Stimulated activated naive CD8-positive, alpha-beta T cell treated with anti-CD3 and anti-CD28 coated beads, Interleukin-15, amount 100 ng/mL, for 72 hours (primary cell): ENCODE results near the gene ITFG1.

Experiments used
- ATAC-seq: fragments of 150-1000 bp; cut with Tn5 transposase; 2 replicates; pipeline ENCODE4 v1.10.0; 2021; ENCODE audit warnings: mild to moderate bottlenecking, moderate library complexity
- DNase-seq, 2 donors: peaks; one replicate each; pipeline ENCODE4 v3.0.0; 2021 to 2022
- H3K27ac Mint-ChIP-seq, 2 donors: one replicate each; pipeline ENCODE4 v1.8.0; 2022; ENCODE audit warnings: mild to moderate bottlenecking in 2 of 2, mixed read lengths in 2 of 2, moderate library complexity in 2 of 2
- H3K27me3 Mint-ChIP-seq: one replicate; pipeline ENCODE4 v1.8.0; 2022; ENCODE audit warnings: mixed read lengths
- H3K4me1 Mint-ChIP-seq: one replicate; pipeline ENCODE4 v1.8.0; 2022; ENCODE audit warnings: mild to moderate bottlenecking, mixed read lengths
- H3K4me3 Mint-ChIP-seq, 2 donors: one replicate each; pipeline ENCODE4 v1.8.0; 2022; ENCODE audit warnings: mild to moderate bottlenecking in 2 of 2, mixed read lengths in 2 of 2, moderate library complexity in 1 of 2
- H3K9me3 Mint-ChIP-seq, 2 donors: one replicate each; pipeline ENCODE4 v1.8.0; 2022; ENCODE audit warnings: mixed read lengths in 2 of 2

The ITFG1 gene

GRCh38 chr16:47129755-47130435 lies 331.0 kb downstream of the ITFG1 start:
- peaks cover 8% of the 10 kb centered on the region for H3K4me1 Mint-ChIP-seq
- H3K27ac Mint-ChIP-seq: no peak overlapping the region
- peaks cover 9% of the 10 kb centered on the region for H3K27me3 Mint-ChIP-seq
- H3K9me3 Mint-ChIP-seq: no peaks in the 10 kb centered on the region
- DNase-seq: no peak
- H3K4me3 Mint-ChIP-seq: no peak overlapping the region
- no peak for ATAC-seq

DNA sequence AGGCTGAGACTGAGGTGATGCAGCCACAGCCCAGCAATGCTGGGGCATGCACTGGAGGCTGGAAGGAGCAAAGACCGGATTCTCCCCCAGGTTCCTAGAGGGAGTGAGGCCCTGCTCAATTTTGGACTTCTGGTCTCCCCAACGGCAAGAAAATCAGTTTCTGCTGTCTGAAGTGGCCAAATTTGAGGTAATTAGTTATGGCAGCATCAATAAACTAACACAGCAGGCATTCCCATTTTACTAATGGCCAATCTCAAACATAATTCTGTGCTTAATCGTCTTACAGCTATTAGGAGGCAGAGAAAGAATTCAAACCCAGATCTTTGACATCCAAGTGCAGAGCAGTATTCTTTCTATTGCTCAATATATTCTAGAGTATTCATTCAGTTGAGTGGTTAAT lies 333.3 kb downstream of the ITFG1 start:
- peaks cover 8% of the 10 kb centered on the region for H3K4me1 Mint-ChIP-seq

DNA sequence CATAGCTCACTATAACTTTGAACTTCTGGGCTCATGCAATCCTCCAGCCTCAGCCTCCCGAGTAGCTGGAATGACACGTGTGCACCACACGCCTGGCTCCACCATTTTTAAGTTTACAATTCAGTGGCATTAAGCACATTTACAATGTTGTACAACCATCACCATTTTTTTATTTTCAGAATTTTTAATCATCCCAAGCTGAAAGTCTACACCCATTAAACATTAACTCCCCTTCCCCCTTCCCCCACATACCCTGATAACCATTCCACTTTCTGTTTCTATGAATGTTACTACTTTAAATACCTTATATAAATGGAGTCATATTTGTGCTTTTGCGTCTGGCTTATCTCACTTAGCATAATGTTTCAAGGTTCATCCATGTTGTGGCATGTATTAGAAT lies 335.1 kb downstream of the ITFG1 start:
- no peak overlapping the region for H3K27ac Mint-ChIP-seq
- DNase-seq (no peak), ATAC-seq (no peak)
- no peaks in the 10 kb centered on the region for H3K9me3 Mint-ChIP-seq
- H3K4me1 Mint-ChIP-seq: peaks cover 8% of the 10 kb centered on the region
- H3K27me3 Mint-ChIP-seq: peaks cover 5% of the 10 kb centered on the region
- H3K4me3 Mint-ChIP-seq: no peak overlapping the region

More for the DNA sequence above, 333.3 kb downstream of the ITFG1 start:
- Mint-ChIP-seq H3K27me3 (peaks cover 9% of the 10 kb centered on the region), H3K4me3 (no peak overlapping the region), H3K9me3 (no peaks in the 10 kb centered on the region), H3K27ac (no peak overlapping the region)
- ATAC-seq (no peak), DNase-seq (no peak)

GRCh38 chr16:47113130-47113529 lies 347.7 kb downstream of the ITFG1 start:
- ATAC-seq: no peak
- Mint-ChIP-seq H3K4me1 (peaks cover 14% of the 10 kb centered on the region), H3K27ac (no peak overlapping the region), H3K4me3 (no peak overlapping the region), H3K27me3 (no peaks in the 10 kb centered on the region), H3K9me3 (no peaks in the 10 kb centered on the region)
- no peak for DNase-seq

DNA sequence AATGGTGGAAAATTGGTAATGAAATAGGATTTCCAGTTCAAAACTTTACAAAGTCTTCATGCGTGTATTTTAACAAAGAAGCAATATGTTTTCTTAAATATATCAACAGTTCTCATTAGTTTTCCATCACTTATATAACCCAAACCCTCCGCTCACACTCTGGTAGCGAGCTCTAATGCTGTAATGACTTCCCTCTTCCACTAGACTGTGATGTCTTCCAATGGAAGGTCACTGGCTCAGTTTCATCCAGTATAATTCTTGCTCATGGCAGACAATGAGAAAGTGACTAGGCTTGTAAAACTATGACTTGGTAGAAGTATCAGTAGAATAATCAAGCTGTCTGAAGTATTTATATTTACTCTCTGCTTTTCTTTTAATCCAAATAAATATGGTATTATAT lies 349.9 kb downstream of the ITFG1 start:
- Mint-ChIP-seq H3K4me1 (peaks cover 14% of the 10 kb centered on the region), H3K27me3 (no peaks in the 10 kb centered on the region), H3K27ac (no peak overlapping the region), H3K4me3 (no peak overlapping the region), H3K9me3 (no peaks in the 10 kb centered on the region)
- DNase-seq (no peak), ATAC-seq (no peak)

GRCh38 chr16:47109361-47109760 lies 351.5 kb downstream of the ITFG1 start:
- Mint-ChIP-seq H3K27ac (no peak overlapping the region), H3K4me3 (no peak overlapping the region), H3K9me3 (no peaks in the 10 kb centered on the region), H3K4me1 (peaks cover 6% of the 10 kb centered on the region), H3K27me3 (no peaks in the 10 kb centered on the region)
- ATAC-seq (no peak), DNase-seq (no peak)
